Hepatocyte (in vitro differentiated cells): Measurements from ENCODE around the gene ZCCHC24. TPM values are rescaled to one million over a fixed set of nuclear protein-coding genes. Genes with fewer than 3 reads are reported as not detected.

Experiments
- DNase-seq: peaks from one replicate; pipeline ENCODE4 v3.0.0-alpha.2; 2016; ENCODE audit warnings: low spot score
- H2AFZ ChIP-seq: fragments of 200-600 bp; sonication (generic); 2 replicates; pipeline ENCODE4 v1.6.0; 2016; ENCODE audit warnings: antibody characterized with exemption, mild to moderate bottlenecking
- H3K27ac ChIP-seq: fragments of 200-600 bp; sonication (generic); 2 replicates; pipeline ENCODE4 v1.5.1; 2016; ENCODE audit warnings: mild to moderate bottlenecking
- H3K27me3 ChIP-seq: fragments of 200-600 bp; sonication (generic); 2 replicates; pipeline ENCODE4 v1.6.1; 2016
- H3K36me3 ChIP-seq: fragments of 200-600 bp; sonication (generic); replicated peaks from 2 replicates; pipeline ENCODE4 v1.5.1; 2016; ENCODE audit warnings: low read depth; ENCODE audit not compliant: insufficient read depth
- H3K4me1 ChIP-seq: fragments of 200-600 bp; sonication (generic); 2 replicates; pipeline ENCODE4 v1.5.1; 2016; ENCODE audit warnings: mild to moderate bottlenecking, moderate library complexity; ENCODE audit not compliant: insufficient read depth
- H3K4me2 ChIP-seq: fragments of 200-600 bp; sonication (generic); 2 replicates; pipeline ENCODE4 v1.6.0; 2016
- H3K4me3 ChIP-seq: fragments of 200-600 bp; sonication (generic); 2 replicates; pipeline ENCODE4 v1.5.1; 2016; ENCODE audit warnings: mild to moderate bottlenecking
- H3K79me2 ChIP-seq: fragments of 200-600 bp; sonication (generic); 2 replicates; pipeline ENCODE4 v1.6.0; 2017; ENCODE audit warnings: mild to moderate bottlenecking
- H3K9me2 ChIP-seq: fragments of 200-600 bp; sonication (generic); replicated peaks from 2 replicates; pipeline ENCODE4 v1.6.0; 2017; ENCODE audit warnings: mild to moderate bottlenecking; ENCODE audit not compliant: insufficient read depth
- H3K9me3 ChIP-seq: fragments of 200-600 bp; sonication (generic); 2 replicates; pipeline ENCODE4 v1.5.1; 2016; ENCODE audit warnings: low read depth, mild to moderate bottlenecking
- H4K20me1 ChIP-seq: fragments of 200-600 bp; sonication (generic); 2 replicates; pipeline ENCODE4 v1.6.0; 2016; ENCODE audit warnings: mild to moderate bottlenecking; ENCODE audit not compliant: insufficient read depth, poor library complexity, severe bottlenecking
- CTCF ChIP-seq: fragments of 200-600 bp; sonication (generic); IDR thresholded peaks from 2 replicates; pipeline ENCODE4 v1.5.1; 2016; ENCODE audit warnings: antibody characterized with exemption, mild to moderate bottlenecking; ENCODE audit not compliant: poor library complexity
- EZH2 ChIP-seq: fragments of 200-600 bp; sonication (generic); IDR thresholded peaks from 2 replicates; pipeline ENCODE4 v1.6.1; 2016; ENCODE audit warnings: antibody characterized with exemption, mild to moderate bottlenecking, borderline replicate concordance
- EZH2phosphoT487 ChIP-seq: fragments of 200-600 bp; sonication (generic); IDR thresholded peaks from one replicate; pipeline ENCODE4 v1.6.1; 2018; ENCODE audit warnings: antibody characterized with exemption, mild to moderate bottlenecking, low read depth, moderate library complexity; ENCODE audit not compliant: unreplicated experiment, severe bottlenecking
- WGBS: methylation state at CpG from one replicate; pipeline ENCODE4 v1.1.6; 2016; ENCODE audit warnings: low lambda C conversion rate; ENCODE audit errors: missing lambda C conversion rate; 5-methylcytosine and 5-hydroxymethylcytosine counted together
- polyA plus RNA-seq: library from polyadenylated mRNA; unstranded; fragments of >200 nt; fragmentation: Nextera tagmentation; extraction: Ambion mirVana; gene quantifications from 2 replicates; pipeline ENCODE4 v1.2.1, GENCODE V29; 2016
- total RNA-seq: library from RNA; depleted of rRNA; stranded (reverse); fragments of >200 nt; gene quantifications from 2 replicates; pipeline ENCODE4 v1.2.3, GENCODE V29; 2014

The ZCCHC24 gene
- total and polyA plus RNA-seq, 2 experiments from 2014 or later: 20.1 to 20.6 TPM

GRCh38 chr10:79431428-79431827 lies 14.0 kb downstream of the ZCCHC24 start:
- 60% methylated on average over 5 of the region's 5 CpGs for WGBS
- no peaks in the 10 kb centered on the region for H3K36me3 ChIP-seq
- no peaks in the 10 kb centered on the region for H3K27me3 ChIP-seq
- H2AFZ ChIP-seq: no peak overlapping the region
- no peak for TF ChIP-seq EZH2phosphoT487
- no peak for TF ChIP-seq EZH2
- TF ChIP-seq CTCF: no peak
- no peak for DNase-seq
- peaks cover 4% of the 10 kb centered on the region for H4K20me1 ChIP-seq
- no peak overlapping the region for H3K4me3 ChIP-seq
- H3K9me3 ChIP-seq: no peaks in the 10 kb centered on the region
- peak overlapping the region; percentile 93 for H3K27ac ChIP-seq
- H3K9me2 ChIP-seq: no peaks in the 10 kb centered on the region
- H3K4me1 ChIP-seq: peaks cover 62% of the 10 kb centered on the region
- peaks cover 57% of the 10 kb centered on the region for H3K79me2 ChIP-seq
- peak overlapping the region; percentile 61 for H3K4me2 ChIP-seq

- H3K4me1 ChIP-seq: peaks cover 57% of the 10 kb centered on the region
- TF ChIP-seq CTCF: no peak
- peak; percentile 60 for DNase-seq
- H3K36me3 ChIP-seq: no peaks in the 10 kb centered on the region
- H3K4me3 ChIP-seq: no peak overlapping the region
- no peaks in the 10 kb centered on the region for H3K9me2 ChIP-seq
- H3K9me3 ChIP-seq: no peaks in the 10 kb centered on the region
- peak overlapping the region; percentile 61 for H3K4me2 ChIP-seq
- H3K27me3 ChIP-seq: no peaks in the 10 kb centered on the region
- peaks cover 56% of the 10 kb centered on the region for H3K79me2 ChIP-seq
- 40% methylated on average over 2 of the region's 2 CpGs for WGBS
- peaks cover 4% of the 10 kb centered on the region for H4K20me1 ChIP-seq
- no peak overlapping the region for H2AFZ ChIP-seq
- H3K27ac ChIP-seq: peak overlapping the region; percentile 93
These were observed 14.5 kb downstream of the ZCCHC24 start for GRCh38 chr10:79430936-79431335.

GRCh38 chr10:79430325-79430905 lies 15.0 kb downstream of the ZCCHC24 start:
- 80% methylated on average over 6 of the region's 6 CpGs for WGBS
- H3K4me2 ChIP-seq: peak overlapping the region; percentile 61
- H2AFZ ChIP-seq: no peak overlapping the region
- TF ChIP-seq EZH2phosphoT487 (no peak), EZH2 (no peak), CTCF (no peak)
- H3K27ac ChIP-seq: peak overlapping the region; percentile 93
- peaks cover 54% of the 10 kb centered on the region for H3K4me1 ChIP-seq
- no peak for DNase-seq
- no peaks in the 10 kb centered on the region for H3K27me3 ChIP-seq
- H4K20me1 ChIP-seq: peaks cover 4% of the 10 kb centered on the region
- no peaks in the 10 kb centered on the region for H3K36me3 ChIP-seq
- H3K79me2 ChIP-seq: peaks cover 52% of the 10 kb centered on the region
- no peaks in the 10 kb centered on the region for H3K9me2 ChIP-seq
- no peaks in the 10 kb centered on the region for H3K9me3 ChIP-seq
- no peak overlapping the region for H3K4me3 ChIP-seq

- no peaks in the 10 kb centered on the region for H3K36me3 ChIP-seq
These were observed 15.7 kb downstream of the ZCCHC24 start for GRCh38 chr10:79429751-79430150.

More at GRCh38 chr10:79429751-79430150, 15.7 kb downstream of the ZCCHC24 start:
- Histone ChIP-seq H4K20me1 (peaks cover 4% of the 10 kb centered on the region), H3K27me3 (no peaks in the 10 kb centered on the region), H3K4me2 (no peak overlapping the region), H3K4me3 (no peak overlapping the region), H3K9me2 (no peaks in the 10 kb centered on the region), H3K4me1 (peaks cover 55% of the 10 kb centered on the region), H3K79me2 (peaks cover 50% of the 10 kb centered on the region), H3K27ac (peak overlapping the region; percentile 59), H2AFZ (no peak overlapping the region), H3K9me3 (no peaks in the 10 kb centered on the region)
- TF ChIP-seq CTCF: no peak
- TF ChIP-seq EZH2: no peak
- no peak for TF ChIP-seq EZH2phosphoT487
- WGBS: 95% methylated on average over 4 of the region's 4 CpGs
- no peak for DNase-seq
